IPS DF 6.9 (cell line): ENCODE data around the gene PARVB.

Experiments used
- DNase-seq: peaks from one replicate; pipeline ENCODE4 v3.0.0-alpha.2; 2013; ENCODE audit warnings: low read depth, low spot score
- H3K27ac ChIP-seq: one replicate; pipeline ENCODE4 v1.5.1; 2013; ENCODE audit warnings: low read length, control low read depth
- H3K27me3 ChIP-seq: 2 replicates; pipeline ENCODE4 v1.6.1; 2013; ENCODE audit warnings: mild to moderate bottlenecking, low read length; ENCODE audit not compliant: control insufficient read depth, insufficient read depth
- H3K36me3 ChIP-seq: 2 replicates; pipeline ENCODE4 v1.6.1; 2013; ENCODE audit warnings: low read length; ENCODE audit not compliant: control insufficient read depth, insufficient read depth
- H3K4me1 ChIP-seq: 2 replicates; pipeline ENCODE4 v1.6.1; 2013; ENCODE audit warnings: low read length; ENCODE audit not compliant: control insufficient read depth, insufficient read depth
- H3K4me3 ChIP-seq: 2 replicates; pipeline ENCODE4 v1.5.1; 2013; ENCODE audit warnings: mild to moderate bottlenecking, low read length
- H3K9me3 ChIP-seq: 2 replicates; pipeline ENCODE4 v1.6.1; 2013; ENCODE audit warnings: low read length, inconsistent platforms; ENCODE audit not compliant: control insufficient read depth, insufficient read depth
- WGBS: extraction: QIAGEN DNeasy Blood & Tissue Kit; methylation state at CpG from one replicate; pipeline ENCODE4 v1.1.7; 2013; ENCODE audit warnings: mixed read lengths, missing lambda C conversion rate; ENCODE audit not compliant: insufficient read length, insufficient coverage; 5-methylcytosine and 5-hydroxymethylcytosine counted together

The PARVB gene

DNA sequence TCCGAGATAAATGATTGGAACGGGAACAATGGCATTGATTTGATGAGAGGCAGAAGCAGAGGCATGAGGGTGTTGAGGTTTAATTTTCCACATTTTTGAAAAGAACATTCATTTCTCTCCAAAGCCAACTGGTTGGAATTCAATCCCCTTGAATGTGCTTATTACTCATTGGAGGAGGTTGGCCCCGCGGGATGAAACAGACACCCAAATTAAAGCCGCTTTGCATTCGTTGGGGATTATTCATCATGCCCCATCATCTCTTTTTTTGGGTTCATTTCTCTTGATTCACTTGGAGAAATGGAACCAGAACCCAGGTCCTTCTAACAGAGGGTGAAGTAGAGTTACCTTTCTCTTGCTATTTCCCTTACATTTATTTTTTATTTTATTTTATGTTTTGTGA, 109.1 kb downstream of the PARVB start:
- no peaks in the 10 kb centered on the region for H3K27me3 ChIP-seq
- H3K4me1 ChIP-seq: no peaks in the 10 kb centered on the region; the same call in 1 of the 2 replicates
- no peak overlapping the region for H3K27ac ChIP-seq
- H3K4me3 ChIP-seq: no peak overlapping the region
- H3K9me3 ChIP-seq: peaks cover 1% of the 10 kb centered on the region; the same call in 1 of the 2 replicates
- no peaks in the 10 kb centered on the region for H3K36me3 ChIP-seq
- DNase-seq: no peak
- WGBS: no CpG with 5 or more reads among the region's 6 CpGs

DNA sequence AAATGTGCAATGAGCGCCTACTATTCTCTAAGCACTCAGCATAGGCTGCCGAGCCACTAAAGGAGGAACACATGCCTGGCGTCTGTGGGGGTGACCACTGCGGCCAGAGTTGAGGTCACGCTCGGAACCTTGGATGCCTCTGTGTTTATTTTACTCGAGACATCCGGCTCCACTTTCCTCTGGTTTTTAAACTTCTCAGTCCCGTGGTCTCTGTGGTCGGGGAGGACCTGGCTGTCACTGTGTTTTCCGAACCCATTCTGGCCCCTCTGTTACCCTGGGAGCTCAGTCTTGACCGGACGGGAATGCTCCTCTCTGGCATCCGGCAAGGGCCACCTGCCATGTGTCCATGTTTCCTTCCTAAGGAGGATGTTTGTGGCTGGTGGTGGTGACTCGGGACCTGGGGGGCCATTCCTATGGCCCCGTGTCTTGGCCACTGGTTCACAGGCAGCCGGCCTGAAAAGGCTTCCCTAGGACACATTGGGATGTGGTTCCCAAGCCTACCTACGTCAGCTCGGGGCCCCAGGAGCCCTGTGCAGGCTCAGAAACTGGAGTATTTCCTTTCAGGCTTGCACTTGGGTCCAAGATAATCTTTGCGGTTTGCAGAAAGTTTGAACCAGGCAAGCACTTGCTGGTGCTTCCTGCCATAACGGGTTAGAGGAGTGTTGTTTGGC, 109.9 kb downstream of the PARVB start:
- WGBS: no CpG with 5 or more reads among the region's 21 CpGs
- H3K4me1 ChIP-seq: no peaks in the 10 kb centered on the region; the same call in 1 of the 2 replicates

DNA sequence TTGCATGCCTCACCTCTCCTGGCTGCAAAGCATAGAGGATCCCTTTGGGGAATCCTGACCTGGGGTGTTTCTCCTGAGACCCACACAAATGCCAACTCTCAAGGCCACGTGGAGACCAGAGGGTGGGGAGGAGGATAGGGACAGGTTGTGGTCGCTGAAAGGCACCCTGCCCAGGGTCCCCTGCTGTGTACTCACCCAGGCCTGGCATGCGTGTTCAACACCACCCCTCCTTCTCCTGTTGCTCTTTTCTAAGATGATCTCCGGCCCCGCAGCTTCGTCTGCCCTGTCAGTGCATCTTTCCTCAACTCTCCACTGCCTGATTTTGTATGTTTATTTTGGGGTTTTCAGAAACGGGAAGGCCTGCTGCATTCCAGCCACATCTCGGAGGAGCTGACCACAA, 112.0 kb downstream of the PARVB start:
- Histone ChIP-seq H3K4me3 (no peak overlapping the region), H3K27ac (no peak overlapping the region), H3K36me3 (no peaks in the 10 kb centered on the region), H3K9me3 (peaks cover 1% of the 10 kb centered on the region; the same call in 1 of the 2 replicates), H3K4me1 (no peaks in the 10 kb centered on the region; the same call in 1 of the 2 replicates), H3K27me3 (no peaks in the 10 kb centered on the region)
- no peak for DNase-seq
- no CpG with 5 or more reads among the region's 8 CpGs for WGBS

More for the DNA sequence above, 109.9 kb downstream of the PARVB start:
- H3K4me3 ChIP-seq: no peak overlapping the region
- H3K27ac ChIP-seq: no peak overlapping the region
- no peaks in the 10 kb centered on the region for H3K27me3 ChIP-seq
- H3K9me3 ChIP-seq: peaks cover 1% of the 10 kb centered on the region; the same call in 1 of the 2 replicates
- no peak for DNase-seq
- no peaks in the 10 kb centered on the region for H3K36me3 ChIP-seq

DNA sequence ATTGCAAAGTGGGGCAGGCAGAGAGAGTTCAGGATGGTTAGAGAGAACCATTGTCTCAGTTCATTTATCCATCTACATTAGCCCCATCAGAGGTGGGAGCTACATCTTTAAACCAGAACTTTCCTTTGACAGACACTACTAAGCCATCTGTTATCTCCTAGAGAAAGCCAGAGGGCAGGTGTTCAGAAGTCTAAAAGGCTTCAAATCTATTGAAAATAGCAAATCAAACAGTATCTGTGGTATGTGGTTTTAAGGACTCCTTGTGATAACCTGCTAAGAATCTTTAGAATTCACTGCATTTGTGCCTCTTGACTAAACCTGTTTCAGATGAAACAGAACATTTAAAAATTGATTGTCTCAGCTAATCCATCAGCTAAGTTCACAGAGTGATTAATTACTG, 112.7 kb downstream of the PARVB start:
- Histone ChIP-seq H3K9me3 (peaks cover 1% of the 10 kb centered on the region; the same call in 1 of the 2 replicates), H3K4me1 (no peaks in the 10 kb centered on the region), H3K4me3 (no peak overlapping the region), H3K27me3 (no peaks in the 10 kb centered on the region), H3K27ac (no peak overlapping the region), H3K36me3 (no peaks in the 10 kb centered on the region)
- DNase-seq: no peak

DNA sequence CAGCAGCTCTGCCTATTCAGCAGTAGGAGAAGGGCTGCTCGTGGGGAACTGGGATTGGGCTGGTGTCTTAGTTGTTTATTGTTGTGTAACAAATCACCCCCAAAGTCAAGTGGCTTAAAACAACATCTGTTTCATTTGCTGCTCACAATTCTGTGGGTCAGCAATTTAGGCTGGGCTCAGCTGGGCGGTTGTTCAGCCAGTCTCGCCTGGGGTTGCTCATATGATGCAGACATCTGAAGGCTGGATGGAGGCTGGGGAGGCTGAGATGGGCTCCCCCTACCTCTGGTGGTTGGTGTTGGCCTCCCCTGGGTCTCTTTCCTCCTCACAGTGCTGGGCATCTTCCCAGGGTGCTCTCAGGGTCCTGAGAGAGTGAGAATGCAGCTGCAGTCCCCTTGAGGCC, 113.3 kb downstream of the PARVB start:
- H3K9me3 ChIP-seq: peaks cover 1% of the 10 kb centered on the region; the same call in 1 of the 2 replicates
- H3K4me3 ChIP-seq: no peak overlapping the region
- DNase-seq: no peak
- WGBS: no CpG with 5 or more reads among the region's 3 CpGs
- H3K27me3 ChIP-seq: no peaks in the 10 kb centered on the region
- no peaks in the 10 kb centered on the region for H3K4me1 ChIP-seq
- no peaks in the 10 kb centered on the region for H3K36me3 ChIP-seq
- H3K27ac ChIP-seq: no peak overlapping the region

DNA sequence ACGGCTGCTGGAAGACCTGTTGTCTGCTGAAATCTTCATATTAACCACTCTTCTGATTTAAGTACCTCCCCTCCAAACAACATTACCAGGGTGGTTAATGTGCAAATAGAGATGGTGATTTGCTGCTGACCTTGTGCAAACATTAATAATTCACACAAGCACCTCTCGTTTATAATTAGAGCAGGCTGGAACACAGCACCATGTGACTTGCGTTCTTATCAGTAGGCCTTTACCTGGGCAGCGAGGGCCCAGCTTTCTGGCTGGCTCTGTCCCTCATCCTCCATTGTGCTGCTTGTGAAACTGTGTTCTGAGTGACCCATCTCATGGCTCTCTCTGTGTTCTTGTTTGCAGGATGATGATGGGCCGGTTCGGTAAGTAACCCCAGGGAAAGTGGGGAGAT, 115.7 kb downstream of the PARVB start:
- H3K27ac ChIP-seq: no peak overlapping the region
- WGBS: no CpG with 5 or more reads among the region's 6 CpGs
- H3K9me3 ChIP-seq: peaks cover 1% of the 10 kb centered on the region; the same call in 1 of the 2 replicates
- no peaks in the 10 kb centered on the region for H3K36me3 ChIP-seq
- no peaks in the 10 kb centered on the region for H3K27me3 ChIP-seq
- H3K4me3 ChIP-seq: no peak overlapping the region
- H3K4me1 ChIP-seq: no peaks in the 10 kb centered on the region
- DNase-seq: no peak

DNA sequence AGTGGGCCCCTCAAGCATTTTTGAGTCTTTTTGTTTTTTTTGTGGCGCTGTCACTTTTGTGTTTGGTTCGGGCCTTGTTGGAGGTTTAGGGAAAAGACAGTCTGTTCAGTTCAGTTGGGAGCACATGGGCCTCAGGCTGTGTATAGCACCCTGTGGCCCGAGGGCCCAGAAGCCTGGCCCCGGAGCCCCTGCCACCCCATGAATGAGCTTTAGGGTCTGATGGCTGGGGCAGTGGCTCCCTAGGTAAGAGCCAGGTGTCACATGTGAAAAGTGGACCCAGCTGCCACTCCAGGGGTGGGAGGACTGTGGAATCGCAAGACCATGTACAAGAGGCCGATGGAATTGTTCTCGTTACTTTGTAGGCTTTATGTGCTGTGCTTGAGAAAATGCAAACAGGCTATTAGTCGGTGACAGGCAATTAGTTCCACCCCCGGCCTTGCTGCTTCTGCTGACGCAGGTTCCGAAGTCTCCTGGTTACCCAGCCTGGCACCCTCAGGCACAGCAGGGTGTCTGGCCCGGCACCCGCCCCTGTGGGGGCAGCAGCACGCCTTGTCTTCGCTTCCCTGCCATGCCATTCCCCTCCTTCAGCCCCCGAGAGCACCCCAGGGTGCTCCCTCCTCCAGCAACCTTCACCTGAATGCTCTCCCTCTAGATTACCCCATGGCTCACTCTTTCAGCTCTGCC, 118.5 kb downstream of the PARVB start:
- H3K4me1 ChIP-seq: peaks cover 17% of the 10 kb centered on the region
- no peak for DNase-seq
- WGBS: no CpG with 5 or more reads among the region's 16 CpGs
- no peaks in the 10 kb centered on the region for H3K36me3 ChIP-seq
- H3K27me3 ChIP-seq: no peaks in the 10 kb centered on the region
- no peak overlapping the region for H3K4me3 ChIP-seq
- H3K27ac ChIP-seq: no peak overlapping the region
- no peaks in the 10 kb centered on the region for H3K9me3 ChIP-seq

DNA sequence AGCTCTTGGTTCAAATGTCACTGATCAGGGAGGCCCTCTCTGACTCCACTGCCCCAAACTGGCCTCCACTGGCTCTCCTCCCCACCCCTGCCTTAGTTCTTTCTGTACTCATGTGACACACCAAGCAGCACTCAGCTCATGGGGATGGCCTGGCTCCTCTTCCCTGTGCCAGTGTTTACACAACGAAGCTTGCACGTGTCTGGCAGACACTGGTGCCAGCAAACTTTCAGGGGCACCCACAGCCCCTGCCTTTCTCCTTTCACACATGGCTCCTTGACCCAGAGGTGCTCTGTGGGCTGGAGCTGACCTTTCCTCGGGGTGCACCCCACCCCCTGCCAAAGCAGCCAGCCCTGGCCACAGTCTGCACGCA, 119.0 kb downstream of the PARVB start:
- no peaks in the 10 kb centered on the region for H3K36me3 ChIP-seq
- no peak for DNase-seq
- peaks cover 18% of the 10 kb centered on the region for H3K4me1 ChIP-seq
- H3K9me3 ChIP-seq: no peaks in the 10 kb centered on the region
- WGBS: no CpG with 5 or more reads among the region's 4 CpGs
- H3K27me3 ChIP-seq: no peaks in the 10 kb centered on the region
- H3K4me3 ChIP-seq: no peak overlapping the region
- H3K27ac ChIP-seq: no peak overlapping the region

DNA sequence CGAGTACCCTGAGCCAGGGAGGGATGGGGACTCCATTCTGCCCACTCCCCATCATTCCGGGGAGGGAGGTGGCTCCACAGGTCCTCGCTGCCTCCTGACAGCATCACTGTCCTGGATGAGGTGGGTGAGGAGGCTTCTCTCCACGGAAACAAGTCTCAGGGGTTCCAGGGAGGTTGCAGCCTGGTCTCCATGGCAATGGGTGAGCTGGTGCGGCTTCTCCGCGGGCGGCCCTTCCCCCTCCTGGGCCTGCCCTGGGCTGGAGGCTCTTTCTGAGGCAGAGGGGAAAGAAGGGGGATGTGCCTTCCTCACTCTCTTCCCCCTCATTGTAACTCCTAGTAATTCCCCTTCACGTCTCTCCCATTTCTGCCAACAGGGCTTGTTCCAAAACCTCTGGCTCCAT, 119.5 kb downstream of the PARVB start:
- Histone ChIP-seq H3K27ac (no peak overlapping the region), H3K4me3 (no peak overlapping the region), H3K9me3 (no peaks in the 10 kb centered on the region), H3K4me1 (peaks cover 19% of the 10 kb centered on the region), H3K36me3 (no peaks in the 10 kb centered on the region), H3K27me3 (no peaks in the 10 kb centered on the region)
- DNase-seq: no peak
- no CpG with 5 or more reads among the region's 9 CpGs for WGBS

DNA sequence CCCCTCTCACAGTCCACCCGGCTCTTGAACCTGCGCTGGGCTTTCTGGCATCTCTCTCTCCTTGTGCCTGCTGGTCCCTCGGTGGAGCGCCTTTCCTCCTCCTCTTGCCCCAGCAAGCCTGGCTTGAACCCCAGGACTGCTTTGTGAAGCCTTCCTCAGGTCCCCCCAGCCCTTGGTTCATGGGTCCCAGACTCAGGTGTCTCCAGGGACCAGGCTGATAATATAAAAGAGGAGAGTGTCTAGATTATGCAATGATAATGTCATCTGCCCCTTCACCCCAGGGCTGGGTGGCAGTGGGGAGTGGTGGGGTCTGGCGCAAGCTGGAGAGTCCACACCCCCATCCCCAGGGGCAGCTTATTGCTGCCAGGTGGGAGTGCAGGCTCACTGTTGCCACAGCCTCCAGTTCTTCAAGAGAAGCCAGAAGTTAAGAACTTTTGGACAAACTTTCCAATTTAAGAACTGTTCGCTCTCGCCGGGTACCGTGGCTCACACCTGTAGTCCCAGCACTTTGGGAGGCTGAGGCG, 120.0 kb downstream of the PARVB start:
- no peak for DNase-seq
- peaks cover 23% of the 10 kb centered on the region for H3K4me1 ChIP-seq
- H3K27ac ChIP-seq: no peak overlapping the region
- no peak overlapping the region for H3K4me3 ChIP-seq
- WGBS: no CpG with 5 or more reads among the region's 10 CpGs
- no peaks in the 10 kb centered on the region for H3K27me3 ChIP-seq
- H3K36me3 ChIP-seq: no peaks in the 10 kb centered on the region
- no peaks in the 10 kb centered on the region for H3K9me3 ChIP-seq
